ENCODE results near the gene CNTNAP2.

Gene CNTNAP2

GRCh38 chr7:146116521-146117222 lies at the start of gene CNTNAP2:
TSS of gene CNTNAP2 (plus strand) at chr7:146116801. CDS start at chr7:146116877, 76 bp downstream.
- DNase-seq (ENCODE audit: low read depth): peak; percentile 10
- peak within 1 kb of the TSS; percentile 48 for H3K4me3 ChIP-seq (ENCODE audit: low read depth, low read length)

- H3K4me3 ChIP-seq (ENCODE audit: low read depth, low read length): no peak overlapping the region
- DNase-seq (ENCODE audit: low read depth): no peak
These were observed 48.7 kb upstream of the CNTNAP2 start for GRCh38 chr7:146067880-146068279.

- H3K4me3 ChIP-seq (ENCODE audit: low read depth, low read length): no peak overlapping the region
- no peak for DNase-seq (ENCODE audit: low read depth)
These were observed 42.3 kb upstream of the CNTNAP2 start for GRCh38 chr7:146074195-146074765.

GRCh38 chr7:146076344-146076743 lies 40.3 kb upstream of the CNTNAP2 start:
- H3K4me3 ChIP-seq (ENCODE audit: low read depth, low read length): no peak overlapping the region
- DNase-seq (ENCODE audit: low read depth): no peak

GRCh38 chr7:146084086-146084485 lies 32.5 kb upstream of the CNTNAP2 start:
- no peak overlapping the region for H3K4me3 ChIP-seq (ENCODE audit: low read depth, low read length)
- no peak for DNase-seq (ENCODE audit: low read depth)

- no peak overlapping the region for H3K4me3 ChIP-seq (ENCODE audit: low read depth, low read length)
- no peak for DNase-seq (ENCODE audit: low read depth)
These were observed 26.5 kb upstream of the CNTNAP2 start for GRCh38 chr7:146090023-146090645.

GRCh38 chr7:146094356-146094755 lies 22.2 kb upstream of the CNTNAP2 start:
- DNase-seq (ENCODE audit: low read depth): no peak
- no peak overlapping the region for H3K4me3 ChIP-seq (ENCODE audit: low read depth, low read length)

GRCh38 chr7:146096994-146097393 lies 19.6 kb upstream of the CNTNAP2 start:
- no peak for DNase-seq (ENCODE audit: low read depth)
- no peak overlapping the region for H3K4me3 ChIP-seq (ENCODE audit: low read depth, low read length)

- no peak for DNase-seq (ENCODE audit: low read depth)
These were observed 10.3 kb upstream of the CNTNAP2 start for GRCh38 chr7:146106319-146106718.

GRCh38 chr7:146112755-146113154 lies 3.8 kb upstream of the CNTNAP2 start:
- no peak overlapping the region for H3K4me3 ChIP-seq (ENCODE audit: low read depth, low read length)
- DNase-seq (ENCODE audit: low read depth): no peak

More at GRCh38 chr7:146106319-146106718, 10.3 kb upstream of the CNTNAP2 start:
- no peak overlapping the region for H3K4me3 ChIP-seq (ENCODE audit: low read depth, low read length)

- no peak overlapping the region for H3K4me3 ChIP-seq (ENCODE audit: low read depth, low read length)
- no peak for DNase-seq (ENCODE audit: low read depth)
These were observed 1.1 kb upstream of the CNTNAP2 start for GRCh38 chr7:146115548-146115850.

- peak; percentile 6 for DNase-seq (ENCODE audit: low read depth)
- H3K4me3 ChIP-seq (ENCODE audit: low read depth, low read length): peak overlapping the region; percentile 48
These were observed 615 bp upstream of the CNTNAP2 start for GRCh38 chr7:146115851-146116520.

GRCh38 chr7:146117576-146117975 lies 975 bp downstream of the CNTNAP2 start:
- DNase-seq (ENCODE audit: low read depth): no peak
- no peak overlapping the region for H3K4me3 ChIP-seq (ENCODE audit: low read depth, low read length)

- no peak for DNase-seq (ENCODE audit: low read depth)
- H3K4me3 ChIP-seq (ENCODE audit: low read depth, low read length): no peak overlapping the region
These were observed 2.4 kb downstream of the CNTNAP2 start for GRCh38 chr7:146119002-146119401.

- no peak overlapping the region for H3K4me3 ChIP-seq (ENCODE audit: low read depth, low read length)
- no peak for DNase-seq (ENCODE audit: low read depth)
These were observed 7.1 kb downstream of the CNTNAP2 start for GRCh38 chr7:146123715-146124114.

- no peak for DNase-seq (ENCODE audit: low read depth)
- no peak overlapping the region for H3K4me3 ChIP-seq (ENCODE audit: low read depth, low read length)
These were observed 10.3 kb downstream of the CNTNAP2 start for GRCh38 chr7:146126767-146127509.

- H3K4me3 ChIP-seq (ENCODE audit: low read depth, low read length): no peak overlapping the region
- no peak for DNase-seq (ENCODE audit: low read depth)
These were observed 12.7 kb downstream of the CNTNAP2 start for GRCh38 chr7:146129296-146129695.

- no peak overlapping the region for H3K4me3 ChIP-seq (ENCODE audit: low read depth, low read length)
- no peak for DNase-seq (ENCODE audit: low read depth)
These were observed 13.4 kb downstream of the CNTNAP2 start for GRCh38 chr7:146129997-146130396.

GRCh38 chr7:146131701-146132100 lies 15.1 kb downstream of the CNTNAP2 start:
- DNase-seq (ENCODE audit: low read depth): no peak
- H3K4me3 ChIP-seq (ENCODE audit: low read depth, low read length): no peak overlapping the region

GRCh38 chr7:146136357-146136875 lies 19.8 kb downstream of the CNTNAP2 start:
- no peak for DNase-seq (ENCODE audit: low read depth)
- no peak overlapping the region for H3K4me3 ChIP-seq (ENCODE audit: low read depth, low read length)

Measured in skeletal muscle cell (primary cell).